Coronary artery (tissue), 2 donors: ENCODE results near the gene DENND6A.

ENCODE experiments used
- DNase-seq: peaks from one replicate; pipeline ENCODE4 v3.0.0-alpha.2; 2017; ENCODE audit warnings: low spot score
- H3K27ac ChIP-seq, 2 donors: fragments of 200-600 bp; sonication (generic); one replicate each; pipeline ENCODE4 v1.5.1; 2016 to 2019
- H3K4me3 ChIP-seq: fragments of 200-600 bp; sonication (generic); 2 replicates; pipeline ENCODE4 v1.5.1; 2016; ENCODE audit warnings: mild to moderate bottlenecking, moderate library complexity
- CTCF ChIP-seq: fragments of 200-600 bp; sonication (generic); IDR thresholded peaks from one replicate; pipeline ENCODE4 v1.5.1; 2019; ENCODE audit warnings: antibody characterized with exemption

Gene DENND6A

GRCh38 chr3:57594576-57594975 is 98.3 kb downstream of the DENND6A start:
- no peak for DNase-seq
- Histone ChIP-seq H3K4me3 (peak overlapping the region; percentile 86), H3K27ac (peak overlapping the region in 1 of 2 donors; percentile 15)
- TF ChIP-seq CTCF: no peak

- DNase-seq: no peak
- no peak for TF ChIP-seq CTCF
- H3K4me3 ChIP-seq: peak overlapping the region; percentile 86
- H3K27ac ChIP-seq: no peak overlapping the region
These were observed 98.7 kb downstream of the DENND6A start for GRCh38 chr3:57594144-57594543.

GRCh38 chr3:57592306-57592705 is 100.6 kb downstream of the DENND6A start:
- no peak overlapping the region for H3K27ac ChIP-seq

GRCh38 chr3:57587905-57588304 is 105.0 kb downstream of the DENND6A start:
- H3K4me3 ChIP-seq: no peak overlapping the region
- H3K27ac ChIP-seq: no peak overlapping the region
- no peak for DNase-seq
- no peak for TF ChIP-seq CTCF

More at GRCh38 chr3:57592306-57592705, 100.6 kb downstream of the DENND6A start:
- TF ChIP-seq CTCF: no peak
- DNase-seq: no peak
- peak overlapping the region; percentile 26 for H3K4me3 ChIP-seq

GRCh38 chr3:57586778-57587177 is 106.1 kb downstream of the DENND6A start:
- Histone ChIP-seq H3K4me3 (no peak overlapping the region), H3K27ac (no peak overlapping the region)
- TF ChIP-seq CTCF: no peak
- no peak for DNase-seq

- Histone ChIP-seq H3K27ac (no peak overlapping the region), H3K4me3 (no peak overlapping the region)
These were observed 109.3 kb downstream of the DENND6A start for GRCh38 chr3:57583544-57583943.

More at GRCh38 chr3:57583544-57583943, 109.3 kb downstream of the DENND6A start:
- no peak for TF ChIP-seq CTCF
- DNase-seq: no peak
